GM10847 (cell line): ENCODE measurements around the gene OR4F15.

ENCODE experiments used
- POLR2A ChIP-seq: IDR thresholded peaks from 2 replicates; pipeline ENCODE4 v1.6.1; 2011; ENCODE audit not compliant: insufficient read length; ENCODE audit errors: extremely low read depth

Gene OR4F15, protein sequence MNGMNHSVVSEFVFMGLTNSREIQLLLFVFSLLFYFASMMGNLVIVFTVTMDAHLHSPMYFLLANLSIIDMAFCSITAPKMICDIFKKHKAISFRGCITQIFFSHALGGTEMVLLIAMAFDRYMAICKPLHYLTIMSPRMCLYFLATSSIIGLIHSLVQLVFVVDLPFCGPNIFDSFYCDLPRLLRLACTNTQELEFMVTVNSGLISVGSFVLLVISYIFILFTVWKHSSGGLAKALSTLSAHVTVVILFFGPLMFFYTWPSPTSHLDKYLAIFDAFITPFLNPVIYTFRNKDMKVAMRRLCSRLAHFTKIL

DNA sequence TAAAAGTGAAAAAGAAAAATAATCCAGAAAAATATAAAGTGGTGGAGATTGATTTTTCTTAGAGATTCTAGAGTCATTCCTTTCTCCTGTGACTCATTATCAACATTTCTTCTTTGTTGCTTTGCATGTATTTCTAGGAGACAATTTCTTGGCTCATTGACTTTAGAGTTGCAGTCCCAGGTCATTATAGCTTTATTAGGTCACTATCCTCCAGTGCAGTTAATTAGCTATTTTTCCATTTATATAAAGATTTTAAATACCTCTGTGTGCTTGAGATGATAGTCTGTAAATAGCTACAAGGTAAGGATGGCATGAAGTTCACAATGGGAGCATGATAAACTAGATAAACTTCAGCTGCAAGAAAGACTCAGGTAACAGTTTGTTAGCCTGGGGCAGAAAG lies at the start of gene OR4F15:
TSS of gene OR4F15 (plus strand) at position 301 of the 400 bp plus-strand sequence. CDS start 5,985 bp downstream, outside the sequence.
- no peak for TF ChIP-seq POLR2A

DNA sequence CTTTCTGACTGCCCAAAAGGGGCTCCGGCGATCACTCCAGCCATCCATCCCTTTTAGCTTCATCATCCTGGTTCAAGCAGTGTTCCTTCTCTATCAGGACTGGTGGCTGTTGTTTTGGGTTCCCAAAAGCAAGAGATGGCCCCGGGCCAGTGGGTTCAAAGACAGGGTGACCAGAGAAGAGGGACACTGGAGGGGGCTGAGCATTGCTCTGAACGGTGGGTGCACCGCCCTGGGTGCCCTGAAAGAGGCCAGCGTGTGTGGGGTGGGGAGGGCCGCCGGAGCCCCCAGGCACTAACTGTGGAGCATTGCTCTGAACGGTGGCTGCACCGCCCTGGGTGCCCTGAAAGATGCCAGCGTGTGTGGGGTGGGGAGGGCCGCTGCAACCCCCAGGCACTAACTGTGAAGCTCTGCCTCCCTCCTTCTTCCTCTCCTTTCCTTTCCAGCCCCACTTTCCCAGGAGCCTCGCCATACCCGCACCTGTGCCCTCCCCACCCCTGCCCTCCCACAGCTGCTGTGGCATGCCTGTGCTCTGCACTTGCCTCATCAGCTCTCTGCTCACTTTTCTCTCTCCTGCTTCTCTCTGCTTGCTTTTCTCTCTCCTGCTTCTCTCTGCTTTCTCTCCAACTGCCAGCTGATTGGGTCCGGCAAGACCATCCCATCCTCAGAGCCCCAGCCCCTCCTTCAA lies 46.1 kb upstream of the OR4F15 start:
- TF ChIP-seq POLR2A: no peak

DNA sequence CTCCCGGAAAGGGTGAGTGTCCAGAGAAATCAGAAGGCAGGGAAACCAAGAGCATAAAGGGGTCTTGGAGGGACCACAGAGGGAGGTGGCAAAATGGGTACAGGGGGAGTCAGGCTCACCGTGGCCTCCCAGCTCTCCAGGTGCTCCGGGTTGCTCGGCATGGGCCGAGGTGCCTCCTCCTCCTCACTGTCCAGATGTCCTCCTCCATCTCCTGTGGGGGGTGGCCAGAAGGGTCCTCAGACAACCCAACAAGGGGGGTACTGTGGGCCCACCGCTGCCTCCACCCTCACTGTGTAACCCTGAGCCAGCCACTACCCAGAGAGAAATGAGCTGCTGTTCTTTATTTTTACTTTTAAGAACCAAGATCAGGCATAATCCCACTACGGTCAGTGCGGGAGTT lies 39.1 kb upstream of the OR4F15 start:
- TF ChIP-seq POLR2A: no peak

DNA sequence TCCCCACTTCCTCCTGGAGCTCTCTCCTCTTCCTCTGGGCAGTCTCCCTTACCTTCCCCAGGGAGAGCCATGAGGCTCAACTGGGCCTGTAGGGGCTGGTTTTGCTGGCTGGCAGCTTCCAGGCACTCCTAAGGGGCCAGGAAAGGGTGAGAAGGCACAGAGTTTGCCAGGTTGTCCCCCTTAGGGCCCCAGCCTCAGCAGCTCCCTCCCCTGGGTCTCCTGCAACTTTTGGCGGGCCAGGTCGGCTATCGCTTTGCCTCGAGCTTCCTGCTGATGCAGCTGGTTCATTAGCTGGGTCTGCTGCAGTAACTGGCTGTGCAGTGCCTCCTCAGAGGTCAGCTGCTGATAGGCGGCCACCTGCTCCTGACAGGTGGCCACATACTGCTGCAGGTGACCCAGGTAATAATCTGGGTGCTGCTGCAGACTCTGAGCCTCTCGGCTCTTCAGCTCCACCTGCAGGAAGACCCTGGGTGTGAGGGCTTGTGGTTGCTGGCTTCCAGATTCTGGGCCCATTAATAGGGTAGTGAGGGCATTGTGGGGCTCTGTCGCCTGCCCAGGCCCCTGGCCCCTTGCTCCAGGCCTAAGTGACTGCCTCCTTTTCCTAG lies 38.4 kb upstream of the OR4F15 start:
- TF ChIP-seq POLR2A: no peak

DNA sequence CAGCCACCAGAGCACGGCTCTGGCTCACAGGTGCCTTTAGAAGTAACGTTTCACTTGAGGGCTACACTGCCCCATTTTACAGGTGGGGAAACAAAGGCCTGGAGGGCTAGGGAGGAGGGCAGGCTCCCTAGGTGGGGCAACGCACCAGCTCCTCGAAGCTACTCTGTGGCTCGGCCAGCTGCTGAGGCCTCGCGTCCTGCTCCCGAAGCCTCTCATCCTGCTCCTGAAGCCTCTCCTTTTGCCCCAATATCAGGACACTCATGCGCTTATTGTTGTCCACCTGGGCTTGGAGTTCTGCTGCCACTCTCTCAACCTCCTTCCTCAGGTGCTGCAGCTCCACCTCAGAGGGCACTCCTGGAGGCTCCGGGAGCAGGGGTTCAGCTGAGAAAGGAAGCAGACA lies 36.9 kb upstream of the OR4F15 start:
- no peak for TF ChIP-seq POLR2A

DNA sequence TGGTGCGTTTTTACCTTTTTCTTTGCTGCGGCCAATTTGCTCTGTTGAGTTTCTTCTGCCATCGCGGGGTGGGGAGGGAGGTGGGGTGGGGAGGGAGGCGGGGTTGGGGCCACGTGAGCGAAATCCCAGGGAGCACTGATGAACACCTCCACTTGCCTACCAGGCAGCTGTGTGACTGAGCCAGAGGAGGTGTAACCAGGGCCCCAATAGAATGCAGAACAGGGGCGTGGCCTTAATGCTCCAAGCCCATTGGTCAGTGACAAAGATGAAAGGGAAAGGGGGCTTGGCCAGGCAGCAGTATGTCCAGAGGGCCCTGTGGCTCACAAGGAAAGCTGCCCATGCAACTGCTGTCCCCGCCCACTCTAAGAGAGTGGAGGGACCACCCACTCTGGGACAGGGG lies 30.1 kb upstream of the OR4F15 start:
- TF ChIP-seq POLR2A: no peak

DNA sequence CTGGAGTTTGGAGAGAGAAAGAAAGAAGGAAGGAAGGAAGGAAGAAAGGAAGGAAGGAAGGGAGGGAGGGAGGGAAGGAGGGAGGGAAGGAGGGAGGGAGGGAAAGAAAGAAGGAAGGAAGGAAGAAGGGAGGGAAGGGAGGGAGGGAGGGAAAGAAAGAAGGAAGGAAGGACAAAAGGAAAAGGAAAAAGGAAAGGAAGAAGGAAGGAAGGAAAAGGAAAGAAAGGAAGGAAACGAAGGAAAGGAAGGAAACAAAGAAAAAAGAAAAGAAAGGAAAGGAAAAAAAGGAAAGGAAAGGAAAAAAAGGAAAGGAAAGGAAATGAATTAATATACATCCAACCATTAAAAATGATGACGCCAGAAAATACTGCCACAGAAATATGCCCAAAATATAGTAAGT lies 27.4 kb upstream of the OR4F15 start:
- TF ChIP-seq POLR2A: no peak

DNA sequence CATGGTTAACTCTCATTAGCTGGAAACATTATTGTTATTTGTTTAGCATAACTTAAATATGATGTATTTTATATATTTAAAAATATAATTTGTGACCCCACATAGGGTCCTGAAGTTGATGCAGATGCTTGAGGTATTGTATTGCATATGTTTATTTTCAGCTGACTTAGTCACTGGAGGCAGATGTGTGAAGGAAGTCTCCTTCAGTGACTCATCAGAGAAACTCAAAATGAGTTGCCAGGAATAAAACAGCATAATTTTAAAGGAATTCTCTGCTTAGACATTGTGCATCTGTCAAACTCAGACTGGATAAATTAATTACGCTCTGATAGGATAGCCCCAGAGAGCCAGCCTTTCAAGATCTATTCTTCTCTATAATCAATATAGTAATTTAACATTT lies 16.5 kb upstream of the OR4F15 start:
- TF ChIP-seq POLR2A: no peak

DNA sequence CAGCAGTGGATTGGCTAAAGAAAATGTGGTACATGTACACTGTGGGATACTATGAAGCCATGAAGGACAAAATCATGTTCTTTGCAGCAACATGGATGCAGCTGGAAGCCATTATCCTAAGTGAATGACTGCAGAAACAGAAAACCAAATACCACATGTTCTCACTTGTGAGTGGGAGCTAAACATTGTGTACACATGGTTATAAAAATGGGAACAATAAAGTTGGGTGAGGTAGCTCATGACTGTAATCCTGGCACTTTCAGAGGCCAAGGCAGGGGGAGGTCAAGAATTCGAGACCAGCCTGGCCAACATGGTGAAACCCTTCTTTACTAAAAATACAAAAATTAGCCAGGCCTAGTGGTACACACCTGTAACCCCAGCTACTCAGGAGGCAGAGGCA lies 12.3 kb upstream of the OR4F15 start:
- no peak for TF ChIP-seq POLR2A

DNA sequence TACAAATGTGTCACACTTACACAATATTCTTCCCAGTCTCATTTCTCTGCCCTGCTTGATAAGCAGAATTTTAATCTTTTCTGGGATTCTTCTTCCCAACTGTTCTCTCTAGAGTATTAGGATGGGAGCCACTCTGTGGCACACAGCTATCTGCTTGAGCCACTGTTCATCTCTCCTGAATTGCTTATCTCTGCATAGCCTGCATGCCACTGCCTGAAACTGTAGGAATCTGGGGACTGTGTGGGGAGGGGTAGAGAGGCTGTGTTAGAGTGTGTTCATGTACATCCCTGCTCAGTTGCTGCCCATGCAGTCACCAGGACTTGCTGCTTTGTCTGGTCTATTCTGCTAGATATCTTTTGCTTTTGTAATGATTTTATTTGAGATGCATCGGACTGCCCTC lies 11.0 kb upstream of the OR4F15 start:
- no peak for TF ChIP-seq POLR2A

DNA sequence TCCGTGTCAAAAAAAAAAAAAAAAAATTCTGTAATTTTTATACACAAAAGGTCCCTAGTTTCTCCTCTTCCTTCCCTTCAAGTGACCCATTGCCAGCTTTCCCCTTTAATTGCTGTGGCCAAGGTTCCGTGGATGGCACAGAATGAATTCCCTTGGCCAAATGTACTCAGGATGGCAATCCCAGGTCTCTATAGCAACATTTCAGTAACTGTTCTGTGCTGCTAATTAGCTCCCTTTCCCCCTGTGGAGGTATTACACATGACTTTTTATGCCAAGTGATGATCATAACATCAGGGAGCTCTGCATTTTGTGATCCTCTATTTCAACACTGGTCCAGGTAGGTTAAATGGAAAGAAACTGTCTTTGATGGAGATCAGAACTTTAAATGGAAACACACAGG lies 8.8 kb upstream of the OR4F15 start, which contains the start of gene OR4F6:
TSS of gene OR4F6 (plus strand) at position 301 of the 400 bp plus-strand sequence. CDS start 2,211 bp downstream, outside the sequence.
- TF ChIP-seq POLR2A: no peak

DNA sequence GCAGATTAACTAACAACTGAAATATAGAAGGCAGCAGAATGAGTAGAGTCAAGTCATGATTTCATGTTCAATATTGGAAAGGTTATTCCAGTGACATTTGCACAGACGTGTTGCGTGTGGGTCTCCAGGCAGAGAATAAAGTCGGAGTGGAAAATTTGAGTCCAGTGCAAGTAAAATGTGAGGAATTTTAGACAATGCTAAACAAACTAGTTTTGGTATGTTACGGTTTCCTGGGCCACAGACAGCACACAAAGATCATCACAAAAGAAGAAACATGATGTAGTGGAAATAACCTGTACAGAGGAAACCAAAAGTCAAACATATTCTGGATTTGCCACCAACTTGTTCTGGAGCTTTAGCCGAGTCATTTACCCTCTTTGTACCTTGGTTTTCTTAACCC lies 8.3 kb upstream of the OR4F15 start:
- no peak for TF ChIP-seq POLR2A

DNA sequence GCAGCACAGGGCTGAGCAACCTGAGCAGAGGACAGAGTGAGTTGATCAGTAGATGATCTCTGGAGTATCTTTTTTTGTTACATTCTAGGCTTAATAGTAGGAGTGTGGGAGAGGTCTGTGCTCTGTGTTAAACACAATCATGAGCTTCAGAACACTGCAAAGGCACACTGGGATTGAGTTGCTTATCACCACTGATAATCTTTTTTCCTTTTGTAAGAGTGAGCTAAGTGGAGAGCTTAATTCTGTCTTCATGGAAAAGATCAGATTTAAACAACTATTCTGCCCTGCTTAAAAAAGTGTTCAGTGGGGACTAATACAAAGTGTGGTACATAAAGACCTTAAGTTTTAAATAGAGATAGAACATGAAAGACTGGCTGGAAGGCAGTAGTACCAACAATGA lies 7.6 kb upstream of the OR4F15 start:
- TF ChIP-seq POLR2A: no peak

DNA sequence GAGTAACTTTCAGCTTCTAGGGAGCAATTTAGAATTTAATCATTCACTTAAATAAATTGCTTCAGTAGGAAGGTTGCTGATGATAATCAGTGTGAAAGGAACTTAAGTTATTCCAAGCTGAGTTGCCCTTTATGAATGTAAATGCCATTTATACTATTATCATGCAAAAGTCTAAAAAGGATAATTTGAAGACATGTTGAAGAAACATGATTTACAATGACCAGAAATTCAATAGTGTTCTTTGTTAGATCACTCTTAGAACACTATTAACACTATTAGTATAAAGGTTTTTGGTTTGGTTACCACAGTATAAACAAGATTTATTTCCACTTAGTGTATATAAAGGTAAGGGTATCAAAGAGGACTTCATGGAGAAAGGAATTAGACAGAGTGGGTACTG lies 7.1 kb upstream of the OR4F15 start:
- no peak for TF ChIP-seq POLR2A

DNA sequence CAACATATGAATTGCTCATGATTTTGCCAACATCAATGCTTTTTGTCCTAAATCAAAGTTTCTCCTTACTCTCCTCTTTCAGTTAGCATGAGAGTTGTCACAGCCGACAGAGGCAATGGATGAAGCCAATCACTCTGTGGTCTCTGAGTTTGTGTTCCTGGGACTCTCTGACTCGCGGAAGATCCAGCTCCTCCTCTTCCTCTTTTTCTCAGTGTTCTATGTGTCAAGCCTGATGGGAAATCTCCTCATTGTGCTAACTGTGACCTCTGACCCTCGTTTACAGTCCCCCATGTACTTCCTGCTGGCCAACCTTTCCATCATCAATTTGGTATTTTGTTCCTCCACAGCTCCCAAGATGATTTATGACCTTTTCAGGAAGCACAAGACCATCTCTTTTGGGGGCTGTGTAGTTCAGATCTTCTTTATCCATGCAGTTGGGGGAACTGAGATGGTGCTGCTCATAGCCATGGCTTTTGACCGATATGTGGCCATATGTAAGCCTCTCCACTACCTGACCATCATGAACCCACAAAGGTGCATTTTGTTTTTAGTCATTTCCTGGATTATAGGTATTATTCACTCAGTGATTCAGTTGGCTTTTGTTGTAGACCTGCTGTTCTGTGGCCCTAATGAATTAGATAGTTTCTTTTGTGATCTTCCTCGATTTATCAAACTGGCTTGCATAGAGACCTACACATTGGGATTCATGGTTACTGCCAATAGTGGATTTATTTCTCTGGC lies 6.2 kb upstream of the OR4F15 start:
- TF ChIP-seq POLR2A: no peak
